Thyroid gland (tissue), 4 donors: ENCODE results near the gene DVL3.

ENCODE experiments used
- POLR2A ChIP-seq, 2 donors: fragments of 450-650 bp; IDR thresholded peaks; one replicate each; pipeline ENCODE4 v1.6.1; 2017; ENCODE audit warnings: antibody characterized with exemption in 2 of 2, mild to moderate bottlenecking in 2 of 2, moderate library complexity in 1 of 2
- TF ChIP-seq, protein P1 (sequence below), 6 experiments: fragments of 200-600 bp in 3 of 6; fragments of 450-650 bp in 3 of 6; sonication (generic) in 3 of 6; IDR thresholded peaks; one replicate each; pipeline ENCODE4 v1.5.1; 2016 to 2019; ENCODE audit warnings: antibody characterized with exemption in 6 of 6, mild to moderate bottlenecking in 2 of 6, inconsistent platforms in 1 of 6, moderate library complexity in 1 of 6

- TF ChIP-seq, protein P1, sequence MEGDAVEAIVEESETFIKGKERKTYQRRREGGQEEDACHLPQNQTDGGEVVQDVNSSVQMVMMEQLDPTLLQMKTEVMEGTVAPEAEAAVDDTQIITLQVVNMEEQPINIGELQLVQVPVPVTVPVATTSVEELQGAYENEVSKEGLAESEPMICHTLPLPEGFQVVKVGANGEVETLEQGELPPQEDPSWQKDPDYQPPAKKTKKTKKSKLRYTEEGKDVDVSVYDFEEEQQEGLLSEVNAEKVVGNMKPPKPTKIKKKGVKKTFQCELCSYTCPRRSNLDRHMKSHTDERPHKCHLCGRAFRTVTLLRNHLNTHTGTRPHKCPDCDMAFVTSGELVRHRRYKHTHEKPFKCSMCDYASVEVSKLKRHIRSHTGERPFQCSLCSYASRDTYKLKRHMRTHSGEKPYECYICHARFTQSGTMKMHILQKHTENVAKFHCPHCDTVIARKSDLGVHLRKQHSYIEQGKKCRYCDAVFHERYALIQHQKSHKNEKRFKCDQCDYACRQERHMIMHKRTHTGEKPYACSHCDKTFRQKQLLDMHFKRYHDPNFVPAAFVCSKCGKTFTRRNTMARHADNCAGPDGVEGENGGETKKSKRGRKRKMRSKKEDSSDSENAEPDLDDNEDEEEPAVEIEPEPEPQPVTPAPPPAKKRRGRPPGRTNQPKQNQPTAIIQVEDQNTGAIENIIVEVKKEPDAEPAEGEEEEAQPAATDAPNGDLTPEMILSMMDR (IDR thresholded peaks at IDR 0.05), result no peak
- no peak for TF ChIP-seq POLR2A (IDR thresholded peaks at IDR 0.05)
Observed at GRCh38 chr3:184171562-184171961, 16.4 kb downstream of the DVL3 start.
